Suprapubic skin (tissue), 4 donors: ENCODE data around the gene MAN2B1. TPM values are rescaled to one million over a fixed set of nuclear protein-coding genes. Genes with fewer than 3 reads are reported as not detected.

Experiments
- DNase-seq, 2 donors: peaks; one replicate each; pipeline ENCODE4 v3.0.0-alpha.2; 2019; ENCODE audit warnings: low spot score in 2 of 2
- H3K27ac ChIP-seq: fragments of 200-600 bp; sonication (generic); one replicate; pipeline ENCODE4 v1.5.1; 2019
- H3K27me3 ChIP-seq: fragments of 200-600 bp; sonication (generic); one replicate; pipeline ENCODE4 v1.5.1; 2019
- H3K36me3 ChIP-seq: fragments of 200-600 bp; sonication (generic); one replicate; pipeline ENCODE4 v1.5.1; 2019
- H3K4me1 ChIP-seq: fragments of 200-600 bp; sonication (generic); one replicate; pipeline ENCODE4 v1.5.1; 2019
- H3K4me3 ChIP-seq: fragments of 200-600 bp; sonication (generic); one replicate; pipeline ENCODE4 v1.5.1; 2019; ENCODE audit warnings: mild to moderate bottlenecking
- H3K9me3 ChIP-seq: fragments of 200-600 bp; sonication (generic); one replicate; pipeline ENCODE4 v1.5.1; 2019
- EP300 ChIP-seq: sonication (generic); formaldehyde crosslinking; IDR thresholded peaks from one replicate; pipeline ENCODE4 v1.6.1; 2017; ENCODE audit warnings: antibody characterized with exemption
- POLR2A ChIP-seq, 2 donors: fragments of 450-650 bp; IDR thresholded peaks; one replicate each; pipeline ENCODE4 v1.6.1; 2017; ENCODE audit warnings: antibody characterized with exemption in 2 of 2, mild to moderate bottlenecking in 2 of 2, moderate library complexity in 2 of 2
- POLR2AphosphoS5 ChIP-seq, 3 donors: sonication (generic); formaldehyde crosslinking; IDR thresholded peaks; one replicate each; pipeline ENCODE4 v1.6.1; 2017; ENCODE audit warnings: antibody characterized with exemption in 3 of 3
- WGBS: methylation state at CpG from one replicate; pipeline ENCODE4 v1.1.5; 2018; 5-methylcytosine and 5-hydroxymethylcytosine counted together
- total RNA-seq, 4 donors: library from RNA; depleted of rRNA; stranded (reverse); fragments of >200 nt; gene quantifications; one replicate each; pipeline ENCODE4 v1.1.0, GENCODE V29; 2016
- TF ChIP-seq, protein P1 (sequence below), 2 donors: fragments of 200-600 bp in 1 of 2; fragments of 450-650 bp in 1 of 2; sonication (generic) in 1 of 2; IDR thresholded peaks; one replicate each; pipeline ENCODE4 v1.5.1; 2016 to 2019; ENCODE audit warnings: antibody characterized with exemption in 2 of 2, mild to moderate bottlenecking in 1 of 2, moderate library complexity in 1 of 2

MAN2B1 gene
- total RNA-seq, 4 donors from 2014 or later, result 42.6 to 94.1 (median 78.9) TPM

DNA sequence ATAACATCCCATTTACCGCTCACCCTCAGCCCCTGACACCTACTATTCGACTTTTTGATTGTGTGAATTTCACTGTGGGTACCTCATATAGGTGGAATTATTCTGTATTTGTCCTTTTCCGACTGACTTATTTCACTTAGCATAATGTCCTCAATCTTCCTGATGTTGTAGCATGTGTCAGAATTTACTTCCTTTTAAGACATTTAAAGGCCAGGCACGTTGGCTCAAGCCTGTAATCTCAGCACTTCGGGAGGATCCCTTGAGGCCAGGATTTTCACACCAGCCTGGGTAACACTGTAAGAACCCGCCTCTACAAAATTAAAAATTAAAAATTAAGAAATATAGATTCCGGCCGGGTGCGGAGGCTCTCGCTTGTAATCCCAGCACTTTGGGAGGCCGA is 68.9 kb downstream of the MAN2B1 start:
- H3K4me1 ChIP-seq, result no peaks in the 10 kb centered on the region
- H3K27me3 ChIP-seq, result no peaks in the 10 kb centered on the region
- 85% methylated on average over 11 of the region's 11 CpGs for WGBS
- no peak overlapping the region for H3K27ac ChIP-seq
- H3K9me3 ChIP-seq, result no peaks in the 10 kb centered on the region
- no peak for TF ChIP-seq POLR2AphosphoS5 (IDR thresholded peaks at IDR 0.05)
- no peak for TF ChIP-seq POLR2A (IDR thresholded peaks at IDR 0.05)
- no peak for TF ChIP-seq EP300
- TF ChIP-seq, protein P1, sequence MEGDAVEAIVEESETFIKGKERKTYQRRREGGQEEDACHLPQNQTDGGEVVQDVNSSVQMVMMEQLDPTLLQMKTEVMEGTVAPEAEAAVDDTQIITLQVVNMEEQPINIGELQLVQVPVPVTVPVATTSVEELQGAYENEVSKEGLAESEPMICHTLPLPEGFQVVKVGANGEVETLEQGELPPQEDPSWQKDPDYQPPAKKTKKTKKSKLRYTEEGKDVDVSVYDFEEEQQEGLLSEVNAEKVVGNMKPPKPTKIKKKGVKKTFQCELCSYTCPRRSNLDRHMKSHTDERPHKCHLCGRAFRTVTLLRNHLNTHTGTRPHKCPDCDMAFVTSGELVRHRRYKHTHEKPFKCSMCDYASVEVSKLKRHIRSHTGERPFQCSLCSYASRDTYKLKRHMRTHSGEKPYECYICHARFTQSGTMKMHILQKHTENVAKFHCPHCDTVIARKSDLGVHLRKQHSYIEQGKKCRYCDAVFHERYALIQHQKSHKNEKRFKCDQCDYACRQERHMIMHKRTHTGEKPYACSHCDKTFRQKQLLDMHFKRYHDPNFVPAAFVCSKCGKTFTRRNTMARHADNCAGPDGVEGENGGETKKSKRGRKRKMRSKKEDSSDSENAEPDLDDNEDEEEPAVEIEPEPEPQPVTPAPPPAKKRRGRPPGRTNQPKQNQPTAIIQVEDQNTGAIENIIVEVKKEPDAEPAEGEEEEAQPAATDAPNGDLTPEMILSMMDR (IDR thresholded peaks at IDR 0.05), result no peak
- DNase-seq, result no peak
- H3K4me3 ChIP-seq, result no peak overlapping the region
- H3K36me3 ChIP-seq, result peaks cover 24% of the 10 kb centered on the region

DNA sequence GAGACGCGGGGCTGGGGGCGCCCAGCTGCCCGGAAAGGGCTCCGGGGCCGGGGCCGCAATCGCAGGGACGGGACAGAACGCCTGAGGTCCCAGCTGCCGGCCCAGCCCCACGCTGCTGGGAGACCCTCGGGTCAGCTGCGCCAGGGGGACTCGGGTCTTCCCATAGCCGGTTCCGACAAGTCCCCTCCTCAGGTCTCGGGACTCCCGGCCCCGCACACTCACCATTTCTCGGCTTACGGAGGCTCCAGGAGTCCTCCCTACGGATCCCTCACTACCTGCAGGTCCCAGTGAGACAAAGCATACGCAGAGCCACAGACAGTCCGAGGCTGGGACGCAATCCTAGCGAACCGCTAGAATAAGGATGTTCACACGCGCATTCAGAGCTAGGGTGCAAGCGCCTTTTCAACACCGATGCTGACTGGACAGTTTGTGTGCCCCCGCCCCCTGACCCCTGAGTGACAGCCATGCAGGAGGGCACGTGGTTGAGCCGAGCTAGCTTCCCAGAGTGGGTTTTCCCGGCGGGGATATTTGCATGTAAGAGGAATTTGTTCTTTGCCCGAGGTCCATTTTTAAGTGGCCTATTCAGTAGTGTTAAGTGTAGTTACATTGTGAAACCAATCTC is 69.5 kb downstream of the MAN2B1 start:
- WGBS, result 81% methylated on average over 38 of the region's 38 CpGs
- Histone ChIP-seq H3K36me3 (peaks cover 19% of the 10 kb centered on the region), H3K27ac (no peak overlapping the region), H3K4me1 (no peaks in the 10 kb centered on the region), H3K4me3 (no peak overlapping the region), H3K9me3 (no peaks in the 10 kb centered on the region), H3K27me3 (no peaks in the 10 kb centered on the region)
- DNase-seq, result no peak
- TF ChIP-seq, protein P1 (IDR thresholded peaks at IDR 0.05), result no peak

Other genes with a start within 250 kb of the MAN2B1 start
- gene ZNF443, start 225.7 kb downstream of the MAN2B1 start, total RNA-seq, result 1 to 10 TPM; 2.9 to 7.6 (median 5.0) TPM
- 1 to 10 TPM; 1.1 to 4.1 (median 1.7) TPM for gene ZNF709, start 181.9 kb downstream of the MAN2B1 start, total RNA-seq
- 10 to 100 TPM in 1 of 4 donors, 1 to 10 TPM in 3; 5.6 to 17.4 (median 7.6) TPM for gene ZNF564, start 115.3 kb downstream of the MAN2B1 start, total RNA-seq
- 1 to 10 TPM; 5.0 to 9.3 (median 7.0) TPM for gene ZNF490, start 55.9 kb downstream of the MAN2B1 start, total RNA-seq
- 10 to 100 TPM; 14.3 to 36.1 (median 17.3) TPM for gene ZNF791, start 55.8 kb downstream of the MAN2B1 start, total RNA-seq
- 10 to 100 TPM in 3 of 4 donors, 1 to 10 TPM in 1; 9.8 to 21.9 (median 17.2) TPM for gene WDR83, start 65 bp upstream of the MAN2B1 start, total RNA-seq
- gene DHPS, start 15.1 kb upstream of the MAN2B1 start, total RNA-seq, result 100 to 1,000 TPM; 108 to 265 (median 136) TPM
- gene GNG14, start 21.3 kb upstream of the MAN2B1 start, total RNA-seq, result not detected
- 10 to 100 TPM in 3 of 4 donors, 1 to 10 TPM in 1; 9.7 to 13.7 (median 12.3) TPM for gene FBXW9, start 29.9 kb upstream of the MAN2B1 start, total RNA-seq
- 100 to 1,000 TPM in 2 of 4 donors, 10 to 100 TPM in 2; 94.6 to 206 (median 110) TPM for gene TNPO2, start 57.2 kb upstream of the MAN2B1 start, total RNA-seq
- gene TRIR, start 67.9 kb upstream of the MAN2B1 start, total RNA-seq, result 100 to 1,000 TPM; 164 to 228 (median 210) TPM
- 10 to 100 TPM; 26.2 to 63.6 (median 56.9) TPM for gene GET3, start 70.8 kb upstream of the MAN2B1 start, total RNA-seq
- 10 to 100 TPM; 18.2 to 62.0 (median 46.8) TPM for gene BEST2, start 85.0 kb upstream of the MAN2B1 start, total RNA-seq
- 100 to 1,000 TPM in 2 of 4 donors, 10 to 100 TPM in 2; 55.1 to 227 (median 83.6) TPM for gene HOOK2, start 108.8 kb upstream of the MAN2B1 start, total RNA-seq
- 1,000 to 10,000 TPM in 3 of 4 donors, 100 to 1,000 TPM in 1; 687 to 2,027 (median 1,088) TPM for gene JUNB, start 124.7 kb upstream of the MAN2B1 start, total RNA-seq
- 100 to 1,000 TPM; 270 to 579 (median 540) TPM for gene PRDX2, start 135.1 kb upstream of the MAN2B1 start, total RNA-seq
- 1 to 10 TPM in 1 of 4 donors, not detected in 3; 1.6 TPM for gene THSD8, start 135.3 kb upstream of the MAN2B1 start, total RNA-seq
- gene RNASEH2A, start 139.8 kb upstream of the MAN2B1 start, total RNA-seq, result 10 to 100 TPM; 12.3 to 15.4 (median 14.0) TPM
- not detected for gene RTBDN, start 167.8 kb upstream of the MAN2B1 start, total RNA-seq
- gene MAST1, start 171.8 kb upstream of the MAN2B1 start, total RNA-seq, result 1 to 10 TPM; 2.7 to 5.3 (median 3.7) TPM
- gene DNASE2, start 214.7 kb upstream of the MAN2B1 start, total RNA-seq, result 10 to 100 TPM; 20.6 to 38.3 (median 31.1) TPM
- gene KLF1, start 220.5 kb upstream of the MAN2B1 start, total RNA-seq, result not detected
- gene GCDH, start 224.4 kb upstream of the MAN2B1 start, total RNA-seq, result 10 to 100 TPM; 28.5 to 33.0 (median 31.9) TPM